Occipital lobe (tissue), 2 donors: ENCODE measurements around the gene SMARCB1. TPM values are rescaled to one million over a fixed set of nuclear protein-coding genes. Genes with fewer than 3 reads are reported as not detected.

Experiments used
- DNase-seq: peaks from one replicate; lab custom pipeline; 2025; lab: John Stamatoyannopoulos, UW
- total RNA-seq: library from RNA; depleted of rRNA; stranded (reverse); fragments of >200 nt; gene quantifications from one replicate; pipeline ENCODE4 v1.2.3, GENCODE V29; 2014

Gene SMARCB1
- total RNA-seq, 1 donor from 2014 or later, result 19.7 TPM

GRCh38 chr22:23803001-23803819, 16.4 kb downstream of the SMARCB1 start:
- DNase-seq, result no peak

- no peak for DNase-seq
These were observed 18.1 kb downstream of the SMARCB1 start for GRCh38 chr22:23804781-23805291.

GRCh38 chr22:23806837-23807236, 20.1 kb downstream of the SMARCB1 start:
- no peak for DNase-seq

GRCh38 chr22:23812378-23812777, 25.6 kb downstream of the SMARCB1 start:
- no peak for DNase-seq

- no peak for DNase-seq
These were observed 28.9 kb downstream of the SMARCB1 start for GRCh38 chr22:23815541-23816155.

GRCh38 chr22:23816156-23816976, 29.6 kb downstream of the SMARCB1 start:
- no peak for DNase-seq

GRCh38 chr22:23817146-23817545, 30.4 kb downstream of the SMARCB1 start:
- DNase-seq, result no peak

GRCh38 chr22:23818541-23818940, 31.8 kb downstream of the SMARCB1 start:
- no peak for DNase-seq

GRCh38 chr22:23820748-23821211, 34.0 kb downstream of the SMARCB1 start:
- no peak for DNase-seq

- no peak for DNase-seq
These were observed 35.4 kb downstream of the SMARCB1 start for GRCh38 chr22:23822101-23822671.

- no peak for DNase-seq
These were observed 36.6 kb downstream of the SMARCB1 start for GRCh38 chr22:23823331-23823791.

- no peak for DNase-seq
These were observed 37.9 kb downstream of the SMARCB1 start for GRCh38 chr22:23824476-23825245.

GRCh38 chr22:23825246-23825905, 38.6 kb downstream of the SMARCB1 start:
- no peak for DNase-seq

GRCh38 chr22:23826510-23827350, 40.0 kb downstream of the SMARCB1 start:
- no peak for DNase-seq

GRCh38 chr22:23827351-23827995, 40.7 kb downstream of the SMARCB1 start:
- DNase-seq, result no peak

- DNase-seq, result no peak
These were observed 42.3 kb downstream of the SMARCB1 start for GRCh38 chr22:23828800-23829680.

- DNase-seq, result no peak
These were observed 43.1 kb downstream of the SMARCB1 start for GRCh38 chr22:23829845-23830372.
